Measurements from ENCODE around the gene ADAD1.
"Not testable (repeated sequence)": the region's sequence is repeated elsewhere in the genome, so short reads cannot be mapped to it uniquely, and the experiment has no call there.

Gene ADAD1

DNA sequence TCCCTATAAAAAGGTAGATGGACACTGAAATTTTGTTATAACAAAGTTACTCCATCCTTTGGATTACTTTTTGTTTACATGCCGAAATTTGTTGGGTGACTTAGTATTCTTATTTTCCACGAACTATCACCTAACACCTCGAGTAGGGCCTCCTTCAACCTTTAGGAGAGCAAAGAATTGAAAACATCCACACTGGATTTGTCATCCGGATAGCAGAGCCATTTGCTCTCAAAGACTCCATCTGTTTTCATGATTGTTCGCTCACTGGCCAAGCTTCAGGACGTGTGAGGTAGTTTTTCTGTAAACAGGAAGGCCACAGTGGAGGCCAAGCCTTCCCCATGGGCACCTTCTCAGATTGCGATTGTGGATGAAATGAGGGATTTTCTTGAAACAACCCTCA is at the start of gene ADAD1:
Gene ADAD1, plus strand, starts transcription at position 301 of the 400 bp plus-strand sequence. CDS start 1,059 bp downstream, outside the sequence.
- no peak for DNase-seq

- DNase-seq = no peak
These were observed 48.8 kb upstream of the ADAD1 start for GRCh38 chr4:122329876-122330565.

DNA sequence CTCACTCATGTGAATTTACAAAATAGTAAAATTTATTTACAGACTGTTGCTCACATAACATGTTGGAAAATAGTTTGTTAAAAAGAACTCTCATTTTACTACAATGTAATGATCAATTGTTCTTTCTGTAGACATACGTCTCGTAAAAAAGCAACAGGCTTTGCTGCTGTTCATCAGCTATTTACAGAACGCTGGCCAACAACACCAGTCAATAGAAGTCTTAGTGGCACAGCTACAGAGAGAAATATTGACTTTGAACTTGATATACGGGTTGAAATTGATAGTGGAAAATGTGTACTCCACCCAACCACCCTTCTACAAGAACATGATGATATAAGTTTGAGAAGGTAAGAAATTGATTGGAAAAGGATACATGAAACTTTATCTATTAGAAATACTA is 47.6 kb upstream of the ADAD1 start:
- DNase-seq = no peak

DNA sequence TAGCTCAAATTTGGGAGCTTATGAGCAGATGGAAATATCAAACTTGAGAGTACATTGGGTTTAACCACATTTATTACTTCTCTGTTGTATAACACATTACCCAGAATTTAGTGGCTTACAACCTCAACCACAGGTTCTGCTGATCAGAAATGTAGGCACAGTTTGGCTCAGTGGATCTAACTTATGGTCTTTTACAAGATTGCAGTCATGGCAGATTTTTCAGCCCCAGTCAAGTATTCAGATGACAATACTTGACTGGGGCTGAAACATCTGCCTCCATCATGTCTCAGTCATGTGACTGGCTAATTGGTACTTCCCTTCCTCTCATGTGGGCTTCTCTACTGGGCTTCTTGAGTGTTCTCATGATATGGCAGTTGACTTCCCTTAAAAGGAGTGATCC is 44.0 kb upstream of the ADAD1 start:
- no peak for DNase-seq

GRCh38 chr4:122341886-122342285 is 36.9 kb upstream of the ADAD1 start:
- no peak for DNase-seq

GRCh38 chr4:122346036-122346435 is 32.8 kb upstream of the ADAD1 start:
- no peak for DNase-seq

GRCh38 chr4:122346503-122346902 is 32.3 kb upstream of the ADAD1 start:
- DNase-seq = no peak

DNA sequence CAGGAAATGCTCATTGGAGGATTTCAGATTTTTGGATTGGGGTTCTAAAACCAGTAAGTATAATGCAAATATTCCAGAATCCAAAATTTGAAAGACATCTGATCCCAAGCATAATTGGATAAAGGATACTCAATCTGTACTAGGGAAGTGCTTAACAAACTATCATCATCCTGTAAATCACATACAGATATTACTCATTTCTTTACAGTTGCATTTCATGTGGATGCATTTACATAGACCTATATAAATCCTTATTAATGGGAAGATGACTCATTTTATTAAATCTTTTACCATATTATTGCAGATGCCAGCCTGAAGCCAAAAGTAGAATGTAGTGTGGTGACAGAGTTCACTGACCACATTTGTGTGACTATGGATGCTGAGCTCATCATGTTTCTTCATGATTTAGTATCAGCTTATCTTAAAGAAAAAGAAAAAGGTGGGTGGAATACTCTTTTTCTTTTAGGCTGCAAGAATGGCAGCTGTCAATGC is 22.4 kb upstream of the ADAD1 start:
- no peak for DNase-seq

DNA sequence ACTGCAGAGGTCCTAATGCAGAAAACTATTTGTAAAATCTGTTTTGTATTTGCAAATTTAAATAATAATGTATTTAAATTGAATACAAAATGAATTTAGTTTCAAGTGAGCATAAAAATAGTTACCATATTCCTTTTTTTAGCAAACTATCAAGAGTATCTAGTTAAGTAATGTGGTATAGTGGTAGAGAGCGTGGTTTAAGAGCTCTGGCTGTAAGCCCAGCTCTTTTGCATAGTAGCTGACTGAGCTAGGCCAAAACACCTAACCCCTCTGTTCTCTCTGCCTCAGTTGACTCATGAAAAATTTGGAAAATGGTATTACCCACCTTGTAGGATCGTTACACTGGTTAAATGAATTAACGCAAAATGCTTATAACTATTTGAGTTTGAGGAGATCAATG is 18.1 kb upstream of the ADAD1 start:
- DNase-seq = no peak

DNA sequence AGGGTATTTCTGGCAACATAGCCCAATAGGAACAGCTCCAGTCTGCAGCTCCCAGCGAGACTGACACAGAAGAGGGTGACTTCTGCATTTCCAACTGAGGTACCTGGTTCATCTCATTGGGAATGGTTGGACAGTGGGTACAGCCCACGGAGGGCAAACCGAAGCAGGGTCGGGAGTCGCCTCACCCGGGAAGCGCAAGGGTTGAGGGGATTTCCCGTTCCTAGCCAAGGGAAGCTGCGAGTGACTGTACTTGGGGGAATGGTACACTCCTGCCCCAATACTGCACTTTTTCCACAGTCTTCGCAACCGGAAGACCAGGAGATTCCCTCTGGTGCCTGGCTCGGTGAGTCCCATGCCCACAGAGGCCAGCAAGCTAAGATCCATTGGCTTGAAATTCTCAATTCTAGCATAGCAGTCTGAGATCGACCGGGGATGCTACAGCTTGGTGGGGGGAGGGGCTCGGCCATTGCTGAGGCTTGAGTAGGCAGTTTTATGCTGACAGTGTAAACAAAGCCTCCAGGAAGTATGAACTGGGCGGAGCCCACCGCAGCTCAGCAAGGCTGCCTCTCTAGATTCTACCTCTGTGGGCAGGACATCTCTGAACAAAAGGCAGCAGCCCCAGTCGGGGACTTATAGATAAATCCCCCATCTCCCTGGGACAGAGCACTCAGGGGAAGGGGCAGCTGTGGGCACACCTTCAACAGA is 14.0 kb upstream of the ADAD1 start:
- no peak for DNase-seq

DNA sequence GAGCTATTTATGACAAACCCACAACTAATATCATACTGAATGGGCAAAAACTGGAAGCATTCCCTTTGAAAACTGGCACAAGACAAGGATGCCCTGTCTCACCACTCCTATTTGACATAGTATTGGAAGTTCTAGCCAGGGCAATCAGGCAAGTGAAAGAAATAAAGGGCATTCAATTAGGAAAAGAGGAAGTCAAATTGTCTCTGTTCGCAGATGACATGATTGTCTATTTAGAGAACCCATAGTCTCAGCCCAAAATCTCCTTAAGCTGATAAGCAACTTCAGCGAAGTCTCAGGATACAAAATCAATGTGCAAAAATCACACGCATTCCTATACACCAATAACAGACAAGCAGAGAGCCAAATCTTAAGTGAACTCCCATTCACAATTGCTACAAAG is 10.0 kb upstream of the ADAD1 start:
- not testable (repeated sequence) for DNase-seq

DNA sequence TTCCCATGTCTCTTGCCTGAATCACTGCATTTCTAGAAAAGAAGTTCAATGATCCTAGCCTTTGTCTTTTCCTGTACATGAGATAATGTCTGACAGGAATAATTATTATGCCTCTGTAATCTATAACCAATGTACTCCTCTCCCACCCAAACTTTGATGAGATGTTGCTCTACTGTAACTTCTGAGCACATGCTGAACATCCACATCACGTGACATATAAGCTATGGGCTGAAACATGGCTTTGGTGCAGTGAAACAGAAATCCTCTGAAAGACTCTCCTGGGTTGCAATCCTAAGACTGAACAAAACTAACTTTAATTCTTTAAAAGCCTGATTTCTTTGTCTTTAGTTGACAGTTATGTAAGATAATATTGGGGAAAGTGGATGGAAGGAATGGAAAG is 1.5 kb upstream of the ADAD1 start:
- no peak for DNase-seq

DNA sequence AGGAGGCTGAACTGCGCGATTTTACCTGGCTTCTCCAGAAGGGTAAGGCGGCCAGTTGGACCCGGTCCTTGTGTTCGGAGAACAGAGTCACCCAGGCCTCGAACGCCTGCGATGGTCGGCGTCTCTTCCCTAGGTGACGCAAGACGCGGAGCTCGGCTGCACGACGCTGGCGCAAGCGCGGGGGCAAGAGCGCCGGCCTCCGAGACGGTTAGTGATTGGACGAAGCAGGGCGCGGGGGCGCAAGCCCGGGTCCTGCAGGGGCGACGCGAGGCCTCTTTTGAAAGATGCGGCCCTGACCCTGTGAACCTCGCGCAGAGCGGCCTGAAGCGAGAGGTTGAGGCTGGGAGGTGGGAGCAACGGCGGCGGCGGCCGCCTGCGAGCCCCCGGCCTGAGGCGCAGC is 428 bp downstream of the ADAD1 start:
- DNase-seq = no peak

DNA sequence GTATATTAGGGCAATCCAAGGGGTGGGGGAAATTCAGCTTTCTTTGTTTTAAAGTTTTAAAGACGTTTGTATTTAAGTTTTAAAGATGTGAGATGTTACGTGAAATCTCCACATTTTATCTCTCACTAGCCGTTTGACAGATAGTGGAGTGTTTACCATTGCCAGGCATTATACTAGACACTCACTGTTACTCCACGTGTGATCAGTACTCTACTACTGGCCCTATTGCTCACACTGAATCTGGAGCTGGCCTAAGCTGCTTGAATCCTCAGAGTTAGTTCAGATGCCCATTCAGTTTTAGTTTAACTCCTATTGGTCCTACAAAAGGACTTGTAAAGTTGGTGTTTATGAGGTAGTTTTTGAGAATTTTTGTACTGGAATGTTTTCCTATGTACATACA is 4.5 kb downstream of the ADAD1 start:
- DNase-seq = no peak

- DNase-seq = no peak
These were observed 5.4 kb downstream of the ADAD1 start for GRCh38 chr4:122384245-122384644.

- DNase-seq = no peak
These were observed 14.5 kb downstream of the ADAD1 start for GRCh38 chr4:122393276-122393675.

DNA sequence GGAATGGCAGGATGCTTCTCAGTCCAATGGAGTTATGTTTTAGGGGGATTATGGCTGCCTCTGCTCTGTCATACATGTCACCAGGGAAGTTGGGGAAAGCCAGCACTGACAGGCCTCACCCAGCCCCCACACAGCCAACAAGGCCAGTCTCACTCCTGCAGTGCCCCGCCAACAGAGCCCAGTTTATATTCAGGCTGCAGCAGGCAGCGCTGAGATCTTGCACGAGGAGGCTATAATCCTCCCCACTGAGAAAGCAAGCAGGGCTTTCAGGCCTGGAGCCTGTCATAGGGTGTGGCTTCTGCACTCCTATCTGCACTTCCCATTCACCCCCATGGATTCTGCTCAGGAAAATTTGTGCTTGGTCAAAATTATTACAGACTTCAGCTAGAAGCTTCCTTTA is 25.1 kb downstream of the ADAD1 start:
- DNase-seq = no peak

- DNase-seq = no peak
These were observed 33.7 kb downstream of the ADAD1 start for GRCh38 chr4:122412547-122412946.

GRCh38 chr4:122423246-122423645 is 44.4 kb downstream of the ADAD1 start:
- no peak for DNase-seq

DNA sequence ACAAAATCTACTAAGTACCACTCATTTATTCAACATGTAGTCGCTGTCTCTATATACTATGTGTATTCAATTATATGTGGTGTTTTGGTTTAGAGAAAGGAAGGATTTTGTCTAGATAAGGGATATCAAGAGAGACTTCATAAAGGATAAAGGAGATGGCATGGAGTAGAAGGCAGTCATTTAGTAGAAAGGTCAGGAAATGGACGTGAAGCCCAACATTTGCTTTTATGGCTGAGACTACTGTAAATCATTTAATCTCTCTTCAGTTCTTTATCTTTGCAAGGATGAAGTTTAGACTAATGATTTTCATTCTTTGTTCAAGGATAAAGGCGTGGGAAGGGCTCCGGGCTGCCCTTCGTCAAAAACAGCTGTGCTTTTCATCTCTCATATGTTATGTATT is 52.5 kb downstream of the ADAD1 start:
- DNase-seq = no peak

DNA sequence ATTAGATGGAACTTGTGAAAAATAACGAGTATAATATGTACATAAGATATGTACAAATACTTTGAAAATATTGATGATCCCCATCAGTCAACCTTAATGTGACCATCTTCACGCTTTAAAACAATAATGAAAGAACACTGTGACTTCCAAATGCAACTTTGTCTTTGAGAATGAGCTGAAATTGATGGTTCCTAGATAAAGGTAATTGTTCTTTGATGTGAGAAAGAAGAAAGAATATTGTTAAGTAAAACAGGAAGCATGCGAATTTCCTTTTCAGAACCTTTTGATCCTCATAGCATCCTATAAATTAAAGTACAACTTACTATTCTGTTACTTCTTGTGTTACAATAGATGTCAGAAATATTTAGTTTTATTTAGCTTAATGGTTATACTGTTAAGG is 55.5 kb downstream of the ADAD1 start:
- DNase-seq = no peak

- DNase-seq = no peak
These were observed 72.0 kb downstream of the ADAD1 start for GRCh38 chr4:122450847-122451246.

- DNase-seq = no peak
These were observed 74.7 kb downstream of the ADAD1 start for GRCh38 chr4:122453384-122453995.
